Loucy (cell line): ENCODE data around the gene BABAM2.

Source experiments
- H2AFZ ChIP-seq: fragments of 200-600 bp; sonication (generic); 2 replicates; pipeline ENCODE4 v1.6.0; 2016; ENCODE audit warnings: antibody characterized with exemption, mild to moderate bottlenecking, low read length, moderate library complexity
- H3F3A ChIP-seq: fragments of 200-600 bp; 2 replicates; pipeline ENCODE4 v1.6.0; 2016; ENCODE audit warnings: antibody characterized with exemption, low read depth, mild to moderate bottlenecking
- H3K27me3 ChIP-seq: fragments of 200-600 bp; sonication (generic); 2 replicates; pipeline ENCODE4 v1.6.1; 2014; ENCODE audit warnings: low read length, mild to moderate bottlenecking; ENCODE audit not compliant: insufficient read depth, poor library complexity, severe bottlenecking
- H3K36me3 ChIP-seq: fragments of 200-600 bp; sonication (generic); 2 replicates; pipeline ENCODE4 v1.6.1; 2016; ENCODE audit warnings: low read length; ENCODE audit not compliant: insufficient read depth
- H3K4me1 ChIP-seq: fragments of 200-600 bp; sonication (generic); 2 replicates; pipeline ENCODE4 v1.5.1; 2014; ENCODE audit warnings: low read length, mild to moderate bottlenecking; ENCODE audit not compliant: insufficient read depth, poor library complexity, severe bottlenecking
- H3K4me2 ChIP-seq: fragments of 200-600 bp; sonication (generic); 2 replicates; pipeline ENCODE4 v1.6.0; 2014; ENCODE audit warnings: antibody characterized with exemption, low read length, low read depth, mild to moderate bottlenecking; ENCODE audit not compliant: poor library complexity, severe bottlenecking
- H3K4me3 ChIP-seq: fragments of 200-600 bp; sonication (generic); 2 replicates; pipeline ENCODE4 v1.5.1; 2014; ENCODE audit warnings: low read length, mild to moderate bottlenecking, mixed read lengths; ENCODE audit not compliant: poor library complexity, severe bottlenecking
- H3K79me2 ChIP-seq: fragments of 200-600 bp; sonication (generic); 2 replicates; pipeline ENCODE4 v1.6.1; 2014; ENCODE audit warnings: low read length; ENCODE audit not compliant: insufficient read depth
- H3K9ac ChIP-seq: fragments of 200-600 bp; sonication (generic); 2 replicates; pipeline ENCODE4 v1.6.0; 2014; ENCODE audit warnings: mild to moderate bottlenecking, low read depth, low read length, moderate library complexity; ENCODE audit not compliant: poor library complexity, severe bottlenecking
- H3K9me2 ChIP-seq: fragments of 200-600 bp; sonication (generic); replicated peaks from 2 replicates; pipeline ENCODE4 v1.6.1; 2016; ENCODE audit warnings: low read depth, low read length, mixed read lengths
- H3K9me3 ChIP-seq: fragments of 200-600 bp; sonication (generic); 2 replicates; pipeline ENCODE4 v1.6.1; 2014; ENCODE audit warnings: mild to moderate bottlenecking, antibody characterized with exemption, low read length, low read depth; ENCODE audit not compliant: insufficient read depth
- H4K20me1 ChIP-seq: fragments of 200-600 bp; sonication (generic); 2 replicates; pipeline ENCODE4 v1.6.0; 2014; ENCODE audit warnings: antibody characterized with exemption, low read length, mild to moderate bottlenecking; ENCODE audit not compliant: insufficient read depth, poor library complexity, severe bottlenecking
- CTCF ChIP-seq: fragments of 200-600 bp; sonication (generic); conservative IDR thresholded peaks from 2 replicates; pipeline ENCODE4 v1.5.1; 2014; ENCODE audit warnings: mild to moderate bottlenecking, antibody characterized with exemption, low read length
- EZH2phosphoT487 ChIP-seq: fragments of 200-600 bp; IDR thresholded peaks from 2 replicates; pipeline ENCODE4 v1.6.1; 2018; ENCODE audit warnings: antibody characterized with exemption, mild to moderate bottlenecking, moderate library complexity, borderline replicate concordance

Gene BABAM2

GRCh38 chr2:28343184-28343942, 452.8 kb downstream of the BABAM2 start:
- Histone ChIP-seq H3F3A (no peaks in the 10 kb centered on the region), H3K9me2 (no peaks in the 10 kb centered on the region), H3K4me3 (no peak overlapping the region), H3K4me1 (peaks cover 12% of the 10 kb centered on the region), H2AFZ (no peak overlapping the region), H3K36me3 (no peaks in the 10 kb centered on the region), H3K79me2 (no peaks in the 10 kb centered on the region), H4K20me1 (no peaks in the 10 kb centered on the region), H3K9ac (no peak overlapping the region), H3K27me3 (no peaks in the 10 kb centered on the region), H3K4me2 (no peak overlapping the region), H3K9me3 (no peaks in the 10 kb centered on the region)
- TF ChIP-seq CTCF (no peak), EZH2phosphoT487 (no peak)

- Histone ChIP-seq H3K9me3 (no peaks in the 10 kb centered on the region), H4K20me1 (no peaks in the 10 kb centered on the region), H3K79me2 (no peaks in the 10 kb centered on the region), H3K4me3 (no peak overlapping the region), H3K36me3 (no peaks in the 10 kb centered on the region), H3K4me1 (peaks cover 11% of the 10 kb centered on the region), H2AFZ (no peak overlapping the region), H3F3A (no peaks in the 10 kb centered on the region), H3K9me2 (no peaks in the 10 kb centered on the region), H3K9ac (no peak overlapping the region), H3K27me3 (no peaks in the 10 kb centered on the region), H3K4me2 (no peak overlapping the region)
- TF ChIP-seq CTCF, result no peak
- TF ChIP-seq EZH2phosphoT487, result no peak
These were observed 453.6 kb downstream of the BABAM2 start for GRCh38 chr2:28343971-28344715.

GRCh38 chr2:28344756-28345373, 454.3 kb downstream of the BABAM2 start:
- Histone ChIP-seq H3K36me3 (no peaks in the 10 kb centered on the region), H3K4me1 (peaks cover 11% of the 10 kb centered on the region), H3K9me2 (no peaks in the 10 kb centered on the region), H3K79me2 (no peaks in the 10 kb centered on the region), H4K20me1 (no peaks in the 10 kb centered on the region), H3K9ac (no peak overlapping the region), H3K27me3 (no peaks in the 10 kb centered on the region), H2AFZ (no peak overlapping the region), H3K9me3 (no peaks in the 10 kb centered on the region), H3F3A (no peaks in the 10 kb centered on the region), H3K4me2 (no peak overlapping the region), H3K4me3 (no peak overlapping the region)
- TF ChIP-seq EZH2phosphoT487 (no peak), CTCF (no peak)
